MCF 10A (cell line): ENCODE data around the gene ABAT. TPM values are rescaled to one million over a fixed set of nuclear protein-coding genes. Genes with fewer than 3 reads are reported as not detected.
A peak's percentile ranks its signal among the peaks of the same experiment; 100 is the strongest.

Experiments used
- BruUV-seq: library from RNA; stranded (reverse); fragments of 400-500 nt; replicated peaks from 2 replicates; lab custom pipeline; 2021; lab: Mats Ljungman, UMichigan
- CTCF ChIA-PET: fragments of 300-600 bp; sonication (Branson Sonifier 250); formaldehyde crosslinking; extraction: SDS; loops from one replicate; lab custom pipeline; 2021; ENCODE audit warnings: antibody characterized with exemption, inconsistent platforms; lab: Yijun Ruan, JAX
- POLR2A ChIA-PET: fragments of 300-600, 350-650 bp; sonication (Branson Sonifier 250); formaldehyde crosslinking; extraction: SDS; loops from one replicate; lab custom pipeline; 2020; ENCODE audit warnings: antibody characterized with exemption, inconsistent platforms; lab: Yijun Ruan, JAX
- DNase-seq: peaks from one replicate; pipeline ENCODE4 v3.0.0-alpha.2; 2018; ENCODE audit not compliant: unreplicated experiment
- H3K27ac Mint-ChIP-seq: one replicate; pipeline ENCODE4 v1.8.0; 2022; ENCODE audit warnings: mild to moderate bottlenecking, low read depth, mixed read lengths; ENCODE audit not compliant: unreplicated experiment
- H3K27me3 Mint-ChIP-seq: one replicate; pipeline ENCODE4 v1.8.0; 2022; ENCODE audit warnings: mixed read lengths; ENCODE audit not compliant: insufficient read depth, unreplicated experiment
- H3K36me3 Mint-ChIP-seq: one replicate; pipeline ENCODE4 v1.8.0; 2022; ENCODE audit warnings: mild to moderate bottlenecking, moderate library complexity, mixed read lengths; ENCODE audit not compliant: insufficient read depth, unreplicated experiment
- H3K4me1 Mint-ChIP-seq: one replicate; pipeline ENCODE4 v1.8.0; 2022; ENCODE audit warnings: mixed read lengths; ENCODE audit not compliant: insufficient read depth, unreplicated experiment
- H3K4me3 Mint-ChIP-seq: one replicate; pipeline ENCODE4 v1.8.0; 2022; ENCODE audit warnings: mild to moderate bottlenecking, moderate library complexity, mixed read lengths; ENCODE audit not compliant: unreplicated experiment
- H3K9me3 Mint-ChIP-seq: one replicate; pipeline ENCODE4 v1.8.0; 2022; ENCODE audit warnings: mixed read lengths; ENCODE audit not compliant: unreplicated experiment
- CTCF ChIP-seq: fragments of 200-600 bp; IDR thresholded peaks from one replicate; pipeline ENCODE4 v1.8.0; 2022; ENCODE audit warnings: antibody characterized with exemption, mild to moderate bottlenecking; ENCODE audit not compliant: unreplicated experiment
- intact Hi-C: fragments of 100-400 bp; cut with micrococcal nuclease; formaldehyde crosslinking; loops from 2 replicates; pipeline ENCODE4 v1.14.1; 2022
- total RNA-seq: library from RNA; stranded (reverse); gene quantifications from 2 replicates; pipeline ENCODE4 v1.2.3, GENCODE V29; 2022

Gene ABAT
- total RNA-seq, 1 experiment from 2014 or later = 3.0 TPM

- Mint-ChIP-seq H3K27me3 (no peaks in the 10 kb centered on the region), H3K4me3 (no peak overlapping the region), H3K36me3 (no peaks in the 10 kb centered on the region), H3K4me1 (peaks cover 12% of the 10 kb centered on the region), H3K27ac (no peak overlapping the region), H3K9me3 (peaks cover 12% of the 10 kb centered on the region)
- BruUV-seq = no TSS peak
- ChIA-PET CTCF (interaction anchor here (1.1 kb wide), 1 partner anchor 18 kb away, joined by 3 read pairs; no protein-coding TSS in a partner anchor), POLR2A (interaction anchor here (0.6 kb wide), 1 partner anchor 32 kb away, joined by 3 read pairs; no protein-coding TSS in a partner anchor)
- DNase-seq = no peak
- no peak for TF ChIP-seq CTCF
- intact Hi-C loops = no loop called here
Measured at GRCh38 chr16:8685617-8686016, 11.2 kb downstream of the ABAT start.

- Mint-ChIP-seq H3K36me3 (no peaks in the 10 kb centered on the region), H3K4me3 (no peak overlapping the region), H3K9me3 (peaks cover 14% of the 10 kb centered on the region), H3K27me3 (no peaks in the 10 kb centered on the region), H3K27ac (no peak overlapping the region), H3K4me1 (peaks cover 12% of the 10 kb centered on the region)
- CTCF ChIA-PET = interaction anchor here (1.1 kb wide), 1 partner anchor 18 kb away, joined by 3 read pairs; no protein-coding TSS in a partner anchor
- POLR2A ChIA-PET = interaction anchor here (0.6 kb wide), 1 partner anchor 31 kb away, joined by 3 read pairs; no protein-coding TSS in a partner anchor
- intact Hi-C loops = no loop called here
- no peak for TF ChIP-seq CTCF
- DNase-seq = peak; percentile 13
- no TSS peak for BruUV-seq
Measured at GRCh38 chr16:8686031-8686621, 11.7 kb downstream of the ABAT start.

- Mint-ChIP-seq H3K27ac (no peak overlapping the region), H3K4me1 (peaks cover 12% of the 10 kb centered on the region), H3K9me3 (peaks cover 14% of the 10 kb centered on the region), H3K4me3 (no peak overlapping the region), H3K36me3 (no peaks in the 10 kb centered on the region), H3K27me3 (no peaks in the 10 kb centered on the region)
- BruUV-seq = no TSS peak
- POLR2A ChIA-PET = interaction anchor here (0.5 kb wide), 1 partner anchor 25 kb away, joined by 4 read pairs; no protein-coding TSS in a partner anchor
- CTCF ChIA-PET = interaction anchor here (0.6 to 1.1 kb wide), 3 partner anchors 10 to 118 kb away, joined by 3 read pairs; no protein-coding TSS in a partner anchor
- TF ChIP-seq CTCF = no peak
- DNase-seq = no peak
- intact Hi-C loops = no loop called here
Measured at GRCh38 chr16:8686879-8687278, 12.5 kb downstream of the ABAT start.

- CTCF ChIA-PET = interaction anchor here (0.6 to 0.7 kb wide), 2 partner anchors 191 to 1911 kb away, joined by 3 read pairs; no protein-coding TSS in a partner anchor
- no peak for DNase-seq
- Mint-ChIP-seq H3K27ac (no peak overlapping the region), H3K36me3 (no peaks in the 10 kb centered on the region), H3K27me3 (no peaks in the 10 kb centered on the region), H3K4me1 (peaks cover 7% of the 10 kb centered on the region), H3K4me3 (no peak overlapping the region), H3K9me3 (peaks cover 14% of the 10 kb centered on the region)
- intact Hi-C loops = no loop called here
- no TSS peak for BruUV-seq
- POLR2A ChIA-PET = interaction anchor here (0.6 to 0.7 kb wide), 2 partner anchors 45 to 210 kb away, joined by 3 read pairs; no protein-coding TSS in a partner anchor
- TF ChIP-seq CTCF = no peak
Measured at GRCh38 chr16:8689686-8690085, 15.3 kb downstream of the ABAT start.
